ENCODE data around the gene KLHL10. TPM values are rescaled to one million over a fixed set of nuclear protein-coding genes. Genes with fewer than 3 reads are reported as not detected.

The KLHL10 gene
- total and polyA plus RNA-seq, 2 of the 13 experiments (the other 11 are each of a cell fraction or from before 2014, with no cell fraction given) = 0.04 to 0.08 TPM

- TF ChIP-seq, protein P1, sequence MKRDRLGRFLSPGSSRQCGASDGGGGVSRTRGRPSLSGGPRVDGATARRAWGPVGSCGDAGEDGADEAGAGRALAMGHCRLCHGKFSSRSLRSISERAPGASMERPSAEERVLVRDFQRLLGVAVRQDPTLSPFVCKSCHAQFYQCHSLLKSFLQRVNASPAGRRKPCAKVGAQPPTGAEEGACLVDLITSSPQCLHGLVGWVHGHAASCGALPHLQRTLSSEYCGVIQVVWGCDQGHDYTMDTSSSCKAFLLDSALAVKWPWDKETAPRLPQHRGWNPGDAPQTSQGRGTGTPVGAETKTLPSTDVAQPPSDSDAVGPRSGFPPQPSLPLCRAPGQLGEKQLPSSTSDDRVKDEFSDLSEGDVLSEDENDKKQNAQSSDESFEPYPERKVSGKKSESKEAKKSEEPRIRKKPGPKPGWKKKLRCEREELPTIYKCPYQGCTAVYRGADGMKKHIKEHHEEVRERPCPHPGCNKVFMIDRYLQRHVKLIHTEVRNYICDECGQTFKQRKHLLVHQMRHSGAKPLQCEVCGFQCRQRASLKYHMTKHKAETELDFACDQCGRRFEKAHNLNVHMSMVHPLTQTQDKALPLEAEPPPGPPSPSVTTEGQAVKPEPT (CRISPR knock-in tag; IDR thresholded peaks at IDR 0.05; ENCODE audit: low read depth) = no peak
- TF ChIP-seq SP4 (CRISPR knock-in tag; IDR thresholded peaks at IDR 0.05) (peak; percentile 20; the same call in 1 of the 2 replicates), ZNF501 (CRISPR knock-in tag; IDR thresholded peaks at IDR 0.05) (no peak), ZFP41 (CRISPR knock-in tag; IDR thresholded peaks at IDR 0.05; ENCODE audit: borderline replicate concordance) (no peak), UBTF (CRISPR knock-in tag; IDR thresholded peaks at IDR 0.05) (peak; percentile 60), ZNF777 (CRISPR knock-in tag; IDR thresholded peaks at IDR 0.05) (0 out of 2 replicates have a peak, but pooled peaks have one; percentile 38), ZNF335 (CRISPR knock-in tag; IDR thresholded peaks at IDR 0.05) (no peak), ZBTB14 (CRISPR knock-in tag; IDR thresholded peaks at IDR 0.05) (no peak), HINFP (CRISPR knock-in tag; IDR thresholded peaks at IDR 0.05; ENCODE audit: low read depth) (no peak), RXRB (CRISPR knock-in tag; IDR thresholded peaks at IDR 0.05; ENCODE audit: borderline replicate concordance) (no peak; the same call in 1 of the 2 replicates), MAFF (IDR thresholded peaks at IDR 0.05; ENCODE audit: low read depth, low read length) (no peak), ZNF280B (CRISPR knock-in tag; IDR thresholded peaks at IDR 0.05; ENCODE audit: borderline replicate concordance) (no peak; the same call in 1 of the 2 replicates), CHD4 (IDR thresholded peaks at IDR 0.05; ENCODE audit: borderline replicate concordance, low read length) (no peak), ZNF235 (CRISPR knock-in tag; IDR thresholded peaks at IDR 0.05; ENCODE audit: borderline replicate concordance) (0 out of 2 replicates have a peak, but pooled peaks have one; percentile 88)
- TF ChIP-seq, protein P2, sequence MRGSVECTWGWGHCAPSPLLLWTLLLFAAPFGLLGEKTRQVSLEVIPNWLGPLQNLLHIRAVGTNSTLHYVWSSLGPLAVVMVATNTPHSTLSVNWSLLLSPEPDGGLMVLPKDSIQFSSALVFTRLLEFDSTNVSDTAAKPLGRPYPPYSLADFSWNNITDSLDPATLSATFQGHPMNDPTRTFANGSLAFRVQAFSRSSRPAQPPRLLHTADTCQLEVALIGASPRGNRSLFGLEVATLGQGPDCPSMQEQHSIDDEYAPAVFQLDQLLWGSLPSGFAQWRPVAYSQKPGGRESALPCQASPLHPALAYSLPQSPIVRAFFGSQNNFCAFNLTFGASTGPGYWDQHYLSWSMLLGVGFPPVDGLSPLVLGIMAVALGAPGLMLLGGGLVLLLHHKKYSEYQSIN (CRISPR knock-in tag; IDR thresholded peaks at IDR 0.05; ENCODE audit: borderline replicate concordance) = no peak
- TF ChIP-seq, protein P3, sequence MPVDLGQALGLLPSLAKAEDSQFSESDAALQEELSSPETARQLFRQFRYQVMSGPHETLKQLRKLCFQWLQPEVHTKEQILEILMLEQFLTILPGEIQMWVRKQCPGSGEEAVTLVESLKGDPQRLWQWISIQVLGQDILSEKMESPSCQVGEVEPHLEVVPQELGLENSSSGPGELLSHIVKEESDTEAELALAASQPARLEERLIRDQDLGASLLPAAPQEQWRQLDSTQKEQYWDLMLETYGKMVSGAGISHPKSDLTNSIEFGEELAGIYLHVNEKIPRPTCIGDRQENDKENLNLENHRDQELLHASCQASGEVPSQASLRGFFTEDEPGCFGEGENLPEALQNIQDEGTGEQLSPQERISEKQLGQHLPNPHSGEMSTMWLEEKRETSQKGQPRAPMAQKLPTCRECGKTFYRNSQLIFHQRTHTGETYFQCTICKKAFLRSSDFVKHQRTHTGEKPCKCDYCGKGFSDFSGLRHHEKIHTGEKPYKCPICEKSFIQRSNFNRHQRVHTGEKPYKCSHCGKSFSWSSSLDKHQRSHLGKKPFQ (CRISPR knock-in tag; IDR thresholded peaks at IDR 0.05; ENCODE audit: insufficient replicate concordance) = peak; percentile 17
Measured at GRCh38 chr17:41835800-41836549, 1.6 kb upstream of the KLHL10 start, which contains the start of gene NT5C3B (continued).
